Lower leg skin (tissue), 3 donors: Measurements from ENCODE around the gene TAF11L4.
"Not testable (repeated sequence)": the region's sequence is repeated elsewhere in the genome, so short reads cannot be mapped to it uniquely, and the experiment has no call there.

Experiments
- CTCF ChIP-seq, 3 donors: fragments of 450-650 bp; IDR thresholded peaks; one replicate each; pipeline ENCODE4 v1.5.1; 2016; ENCODE audit warnings: antibody characterized with exemption in 3 of 3, mild to moderate bottlenecking in 3 of 3, moderate library complexity in 2 of 3
- POLR2A ChIP-seq, 2 donors: fragments of 450-650 bp; IDR thresholded peaks; one replicate each; pipeline ENCODE4 v1.6.1; 2016 to 2017; ENCODE audit warnings: antibody characterized with exemption in 2 of 2, mild to moderate bottlenecking in 1 of 2, moderate library complexity in 1 of 2

DNA sequence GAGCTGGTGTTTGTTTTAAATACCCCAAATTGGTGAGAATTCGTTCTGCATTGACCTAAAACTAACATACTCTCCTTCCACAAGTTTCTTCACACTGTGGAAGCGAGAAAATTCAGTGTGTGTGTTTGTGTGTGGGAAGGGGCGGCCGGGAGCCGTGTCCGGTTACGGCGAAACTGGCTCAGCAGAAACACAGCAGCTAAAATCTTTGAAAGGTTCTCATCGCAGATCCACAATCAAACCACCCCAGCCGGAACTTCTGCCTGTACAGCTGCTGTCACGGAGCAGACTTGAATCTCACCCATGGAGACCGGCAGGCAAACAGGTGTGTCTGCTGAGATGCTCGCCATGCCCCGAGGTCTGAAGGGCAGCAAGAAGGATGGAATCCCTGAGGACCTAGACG lies at the start of gene TAF11L4:
- TF ChIP-seq CTCF, POLR2A (IDR thresholded peaks at IDR 0.05): not testable (repeated sequence)
